Karpas-422 (cell line): ENCODE results near the gene ZNF121. TPM values are rescaled to one million over a fixed set of nuclear protein-coding genes. Genes with fewer than 3 reads are reported as not detected.
"Not testable (repeated sequence)": the region's sequence is repeated elsewhere in the genome, so short reads cannot be mapped to it uniquely, and the experiment has no call there.

Experiments
- DNase-seq: peaks from one replicate; pipeline ENCODE4 v3.0.0-alpha.2; 2015
- H2AFZ ChIP-seq: fragments of 200-600 bp; sonication (generic); 2 replicates; pipeline ENCODE4 v1.6.1; 2014; ENCODE audit warnings: antibody characterized with exemption, low read length, mixed read lengths
- H3K27ac ChIP-seq: fragments of 200-600 bp; sonication (generic); 2 replicates; pipeline ENCODE4 v1.5.1; 2014; ENCODE audit warnings: mild to moderate bottlenecking, low read length, moderate library complexity
- H3K27me3 ChIP-seq: fragments of 200-600 bp; sonication (generic); 2 replicates; pipeline ENCODE4 v1.6.1; 2014; ENCODE audit warnings: low read length, mixed read lengths
- H3K36me3 ChIP-seq: fragments of 200-600 bp; sonication (generic); 2 replicates; pipeline ENCODE4 v1.6.1; 2014; ENCODE audit warnings: low read length, mixed read lengths; ENCODE audit not compliant: insufficient read depth
- H3K4me1 ChIP-seq: fragments of 200-600 bp; sonication (generic); 2 replicates; pipeline ENCODE4 v1.6.1; 2014; ENCODE audit warnings: mild to moderate bottlenecking, low read length, mixed read lengths
- H3K4me2 ChIP-seq: fragments of 200-600 bp; sonication (generic); 2 replicates; pipeline ENCODE4 v1.6.1; 2014; ENCODE audit warnings: low read length, low read depth, mild to moderate bottlenecking; ENCODE audit not compliant: poor library complexity, severe bottlenecking
- H3K4me3 ChIP-seq: fragments of 200-600 bp; sonication (generic); 2 replicates; pipeline ENCODE4 v1.5.1; 2014; ENCODE audit warnings: mild to moderate bottlenecking, antibody characterized with exemption, low read length, mixed read lengths
- H3K79me2 ChIP-seq: fragments of 200-600 bp; sonication (generic); 2 replicates; pipeline ENCODE4 v1.6.1; 2014; ENCODE audit warnings: mild to moderate bottlenecking, low read length, mixed read lengths
- H3K9ac ChIP-seq: fragments of 200-600 bp; sonication (generic); 2 replicates; pipeline ENCODE4 v1.6.0; 2014; ENCODE audit warnings: low read length
- H3K9me2 ChIP-seq: fragments of 200-600 bp; sonication (generic), shearing (Covaris generic); replicated peaks from 2 replicates; pipeline ENCODE4 v1.6.0; 2014; ENCODE audit warnings: mild to moderate bottlenecking, low read length, moderate library complexity; ENCODE audit not compliant: insufficient read depth
- H3K9me3 ChIP-seq: fragments of 300-700, 200-600 bp; sonication (generic); 2 replicates; pipeline ENCODE4 v1.6.1; 2014; ENCODE audit warnings: low read length, mixed read lengths
- H4K20me1 ChIP-seq: fragments of 200-600 bp; sonication (generic); 2 replicates; pipeline ENCODE4 v1.6.1; 2014; ENCODE audit warnings: mild to moderate bottlenecking, antibody characterized with exemption, low read length, low read depth; ENCODE audit not compliant: insufficient read depth
- total RNA-seq: library from RNA; depleted of rRNA; stranded (reverse); fragments of >200 nt; shearing (Covaris generic); gene quantifications from 2 replicates; pipeline ENCODE4 v1.2.3, GENCODE V29; 2014; ENCODE audit warnings: low replicate concordance

The ZNF121 gene
- total RNA-seq, 1 experiment from 2014 or later: 77.6 TPM

DNA sequence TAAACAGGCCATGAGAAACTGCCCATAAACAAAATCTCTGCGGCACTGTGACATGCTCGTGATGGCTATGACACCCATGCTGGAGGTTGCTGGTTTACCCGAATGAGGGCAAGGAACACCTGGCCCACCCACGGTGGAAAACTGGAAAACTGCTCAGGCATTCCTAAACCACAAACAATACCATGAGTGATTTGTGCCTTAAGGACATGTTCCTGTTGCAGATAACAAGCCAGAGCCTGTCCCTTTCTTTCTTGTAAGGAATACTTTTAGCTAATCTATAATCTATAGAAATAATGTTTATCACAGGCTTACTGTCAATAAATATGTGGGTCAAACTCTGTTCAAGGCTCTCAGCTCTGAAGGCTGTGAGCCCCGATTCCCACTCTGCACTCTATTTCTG is 24.6 kb upstream of the ZNF121 start:
- H3K27ac ChIP-seq: no peak overlapping the region
- no peaks in the 10 kb centered on the region for H3K4me1 ChIP-seq
- H3K9ac ChIP-seq: no peak overlapping the region
- H4K20me1 ChIP-seq: no peaks in the 10 kb centered on the region
- H3K9me2 ChIP-seq: no peaks in the 10 kb centered on the region
- H3K79me2 ChIP-seq: no peaks in the 10 kb centered on the region
- H3K36me3 ChIP-seq: peaks cover 51% of the 10 kb centered on the region
- H3K9me3 ChIP-seq: peaks cover 15% of the 10 kb centered on the region
- no peak overlapping the region for H2AFZ ChIP-seq
- no peak overlapping the region for H3K4me3 ChIP-seq
- no peaks in the 10 kb centered on the region for H3K27me3 ChIP-seq
- DNase-seq: no peak
- H3K4me2 ChIP-seq: no peak overlapping the region

DNA sequence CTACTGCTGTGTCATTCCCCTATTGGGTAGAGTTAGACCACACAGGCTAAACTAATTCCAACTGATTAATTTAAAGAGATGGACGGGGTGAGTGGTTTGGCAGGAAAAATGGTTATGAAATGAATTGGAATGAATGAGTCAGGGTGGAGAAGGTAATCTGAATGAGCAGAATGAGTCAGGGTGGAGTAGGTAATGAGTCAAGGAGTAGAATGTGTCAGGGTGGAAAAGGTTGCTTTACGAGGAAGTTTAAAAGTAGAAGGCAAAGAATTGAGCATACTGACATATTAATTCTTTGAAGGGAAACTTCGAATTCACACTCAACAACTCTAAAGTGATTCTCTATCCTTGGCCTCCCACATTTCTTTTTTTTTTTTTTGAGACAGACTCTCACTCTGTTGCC is 12.7 kb upstream of the ZNF121 start:
- Histone ChIP-seq H4K20me1 (no peaks in the 10 kb centered on the region), H3K9me2 (no peaks in the 10 kb centered on the region), H3K27ac (no peak overlapping the region), H3K36me3 (no peaks in the 10 kb centered on the region), H3K4me3 (no peak overlapping the region), H3K9me3 (no peaks in the 10 kb centered on the region), H3K4me1 (no peaks in the 10 kb centered on the region), H3K4me2 (no peak overlapping the region), H3K9ac (no peak overlapping the region), H2AFZ (no peak overlapping the region), H3K79me2 (no peaks in the 10 kb centered on the region), H3K27me3 (no peaks in the 10 kb centered on the region)
- no peak for DNase-seq

DNA sequence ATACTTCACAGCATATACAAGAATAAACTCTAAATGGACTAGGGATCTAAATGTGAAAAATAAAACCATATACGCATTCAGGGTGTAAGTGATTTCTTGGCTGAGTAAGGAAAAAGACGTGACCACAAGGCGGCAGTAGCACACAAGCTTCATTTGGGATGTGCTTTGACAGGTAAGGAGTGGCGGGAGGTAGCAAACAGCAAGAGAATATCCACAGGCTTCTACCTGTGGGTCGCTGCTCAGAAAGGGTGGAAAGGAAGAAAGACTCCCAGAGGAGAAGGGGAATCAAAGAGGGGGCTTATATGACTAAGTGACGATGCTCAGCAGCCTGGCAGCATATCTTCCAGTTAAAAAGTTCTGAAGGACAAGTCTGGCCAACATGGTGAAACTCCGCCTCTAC is 2.5 kb upstream of the ZNF121 start:
- Histone ChIP-seq H3K9ac (no peak overlapping the region), H3K4me2 (no peak overlapping the region), H3K9me3 (peaks cover 10% of the 10 kb centered on the region), H2AFZ (peak overlapping the region; percentile 48; the same call in 1 of the 2 replicates), H3K27ac (no peak overlapping the region), H3K27me3 (no peaks in the 10 kb centered on the region), H3K4me1 (peaks cover 6% of the 10 kb centered on the region; the same call in 1 of the 2 replicates), H3K79me2 (peaks cover 25% of the 10 kb centered on the region), H3K36me3 (peaks cover 14% of the 10 kb centered on the region), H3K9me2 (no peaks in the 10 kb centered on the region), H3K4me3 (no peak overlapping the region), H4K20me1 (no peaks in the 10 kb centered on the region)
- DNase-seq: peak; percentile 89

DNA sequence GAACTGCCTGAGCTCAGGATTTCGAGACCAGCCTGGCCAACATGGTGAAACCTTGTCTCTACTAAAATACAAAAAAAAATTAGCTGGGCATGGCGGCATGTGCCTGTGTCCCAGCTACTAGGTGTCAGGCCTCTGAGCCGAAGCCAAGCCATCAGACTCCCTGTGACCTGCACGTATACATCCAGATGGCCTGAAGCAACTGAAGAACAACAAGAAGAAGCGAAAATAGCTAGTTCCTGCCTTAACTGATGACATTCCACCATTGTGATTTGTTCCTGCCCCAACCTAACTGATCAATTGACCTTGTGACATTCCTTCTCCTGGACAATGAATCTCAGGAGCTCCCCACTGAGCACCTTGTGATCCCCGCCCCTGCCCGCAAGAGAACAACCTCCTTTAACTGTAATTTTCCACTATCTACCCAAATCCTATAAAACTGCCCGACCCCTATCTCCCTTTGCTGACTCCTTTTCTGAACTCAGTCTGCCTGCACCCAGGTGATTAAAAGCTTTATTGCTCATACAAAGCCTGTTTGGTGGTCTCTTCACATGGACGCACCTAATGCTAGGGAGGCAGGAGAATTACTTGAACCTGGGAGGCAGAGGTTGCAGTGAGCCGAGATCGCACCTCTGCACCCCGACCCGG is 2.1 kb downstream of the ZNF121 start:
- H3K27ac ChIP-seq, H3K4me2 ChIP-seq: not testable (repeated sequence)

DNA sequence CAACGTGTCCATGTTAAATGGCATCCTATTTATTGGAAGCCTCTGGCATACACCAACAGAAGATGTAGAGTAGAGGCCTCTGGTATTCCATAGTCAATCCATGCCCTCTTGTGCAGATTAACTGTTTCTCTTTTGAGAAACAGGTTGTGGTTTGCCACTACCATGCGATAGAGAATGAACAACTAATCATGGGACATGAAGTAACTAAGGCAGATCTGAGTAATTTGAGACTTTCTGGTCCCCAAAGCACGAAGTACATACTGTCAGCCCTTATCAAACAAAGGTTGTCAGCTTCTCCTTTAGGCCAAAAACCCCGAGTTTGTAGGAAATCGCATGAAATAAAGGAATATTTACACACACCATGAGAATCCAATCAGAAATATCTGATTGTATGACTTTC is 3.6 kb downstream of the ZNF121 start:
- Histone ChIP-seq H3K27ac (no peak overlapping the region), H3K4me1 (peaks cover 6% of the 10 kb centered on the region; the same call in 1 of the 2 replicates), H3K36me3 (peaks cover 69% of the 10 kb centered on the region)

More for the DNA sequence above, 2.1 kb downstream of the ZNF121 start:
- not testable (repeated sequence) for H3K9ac ChIP-seq, DNase-seq, H2AFZ ChIP-seq, H3K27me3 ChIP-seq, H4K20me1 ChIP-seq, H3K9me2 ChIP-seq, H3K4me1 ChIP-seq
- H3K79me2 ChIP-seq: peaks cover 71% of the 10 kb centered on the region
- H3K4me3 ChIP-seq: peak overlapping the region; percentile 15; the same call in 1 of the 2 replicates
- peaks cover 54% of the 10 kb centered on the region for H3K36me3 ChIP-seq
- H3K9me3 ChIP-seq: peaks cover 37% of the 10 kb centered on the region

DNA sequence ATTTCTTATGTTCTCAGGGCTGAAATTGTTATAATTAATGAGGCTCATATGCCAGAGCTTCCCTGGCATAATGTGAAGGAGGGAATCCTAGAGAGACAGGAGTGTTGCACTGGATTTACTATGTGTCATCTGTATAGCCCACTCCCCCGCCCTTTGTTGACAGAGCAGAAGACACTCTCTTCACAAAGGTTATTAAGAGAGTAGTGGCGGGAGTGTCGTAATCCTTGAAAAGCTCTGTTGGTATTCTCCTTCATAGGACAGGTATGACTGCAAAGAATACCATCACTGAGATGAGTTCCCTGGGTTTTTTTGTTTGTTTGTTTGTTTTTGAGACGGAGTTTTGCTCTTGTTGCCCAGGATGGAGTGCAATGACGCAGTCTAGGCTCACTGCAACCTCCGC is 14.0 kb downstream of the ZNF121 start:
- Histone ChIP-seq H3K4me2 (no peak overlapping the region), H3K9ac (no peak overlapping the region), H3K27ac (no peak overlapping the region), H3K9me3 (peaks cover 73% of the 10 kb centered on the region), H2AFZ (no peak overlapping the region), H3K4me1 (no peaks in the 10 kb centered on the region), H3K79me2 (peaks cover 93% of the 10 kb centered on the region), H3K9me2 (no peaks in the 10 kb centered on the region), H3K36me3 (peaks cover 93% of the 10 kb centered on the region), H4K20me1 (0 out of 2 replicates have a peak, but pooled peaks cover 5% of the 10 kb centered on the region), H3K27me3 (no peaks in the 10 kb centered on the region), H3K4me3 (no peak overlapping the region)
- no peak for DNase-seq

More for the DNA sequence above, 3.6 kb downstream of the ZNF121 start:
- Histone ChIP-seq H3K9me2 (no peaks in the 10 kb centered on the region), H3K4me3 (no peak overlapping the region), H4K20me1 (0 out of 2 replicates have a peak, but pooled peaks cover 3% of the 10 kb centered on the region), H3K27me3 (no peaks in the 10 kb centered on the region), H3K9me3 (peaks cover 46% of the 10 kb centered on the region), H3K4me2 (no peak overlapping the region), H3K79me2 (peaks cover 85% of the 10 kb centered on the region), H2AFZ (no peak overlapping the region), H3K9ac (no peak overlapping the region)
- no peak for DNase-seq

DNA sequence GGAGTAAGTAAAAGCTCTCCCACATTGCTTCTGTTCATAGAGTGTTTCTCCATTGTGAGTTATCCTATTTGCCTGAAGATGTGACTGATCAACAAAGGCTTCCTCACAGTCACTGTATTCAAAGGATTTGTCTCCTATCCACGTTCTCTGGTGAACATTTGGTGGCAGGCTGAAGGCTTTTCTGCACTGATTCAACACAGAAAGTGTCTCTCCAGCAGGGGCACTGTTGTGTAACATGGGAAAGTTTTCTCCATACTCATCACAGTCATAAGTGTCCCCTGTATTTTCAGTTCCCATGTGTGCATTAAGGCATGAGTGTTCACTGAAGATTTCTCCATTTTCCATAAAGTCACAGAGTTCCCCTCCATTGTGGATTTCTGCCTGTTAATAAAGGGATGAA is 17.6 kb downstream of the ZNF121 start:
- Histone ChIP-seq H3K27ac (no peak overlapping the region), H3K4me2 (no peak overlapping the region), H3K9ac (no peak overlapping the region), H3K9me2 (no peaks in the 10 kb centered on the region), H3K9me3 (peaks cover 67% of the 10 kb centered on the region), H3K27me3 (no peaks in the 10 kb centered on the region), H3K4me1 (no peaks in the 10 kb centered on the region), H3K79me2 (peaks cover 81% of the 10 kb centered on the region), H4K20me1 (no peaks in the 10 kb centered on the region), H3K4me3 (no peak overlapping the region), H3K36me3 (peaks cover 96% of the 10 kb centered on the region), H2AFZ (no peak overlapping the region)
- DNase-seq: no peak

DNA sequence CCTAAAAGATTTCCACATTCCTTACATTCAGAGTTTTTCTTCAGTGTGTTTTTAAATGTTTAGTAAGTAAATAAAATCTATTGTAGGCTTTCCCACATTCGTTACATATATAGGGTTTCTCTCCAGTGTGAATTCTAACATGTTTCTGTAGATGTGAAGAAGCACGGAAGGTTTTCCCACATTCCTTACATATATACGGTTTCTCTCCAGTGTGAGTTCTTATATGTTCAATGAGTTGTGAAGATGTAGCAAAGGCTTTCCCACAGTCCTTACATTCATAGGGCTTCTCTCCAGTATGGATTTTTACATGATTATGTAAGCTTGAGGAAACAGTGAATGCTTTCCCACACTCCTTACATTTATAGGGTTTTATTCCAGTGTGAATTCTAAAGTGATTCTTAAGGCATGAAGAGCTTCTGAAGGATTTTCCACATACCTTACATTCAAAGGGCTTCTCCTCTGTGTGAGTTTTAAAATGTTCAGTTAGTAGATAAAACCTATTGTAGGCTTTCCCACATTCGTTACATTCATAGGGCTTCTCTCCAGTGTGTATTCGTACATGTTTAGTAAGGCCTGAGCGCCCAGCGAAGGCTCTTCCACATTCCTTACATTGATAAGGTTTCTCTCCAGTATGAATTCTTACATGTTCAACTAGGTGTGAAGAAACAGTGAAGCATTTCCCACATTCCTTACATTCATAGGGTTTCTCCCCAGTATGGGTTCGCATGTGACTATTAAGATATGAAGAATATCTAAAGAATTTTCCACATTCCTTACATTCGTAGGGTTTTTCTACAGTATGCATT is 18.2 kb downstream of the ZNF121 start:
- Histone ChIP-seq H2AFZ (no peak overlapping the region), H4K20me1 (no peaks in the 10 kb centered on the region), H3K27ac (no peak overlapping the region), H3K9me2 (no peaks in the 10 kb centered on the region), H3K36me3 (peaks cover 96% of the 10 kb centered on the region), H3K27me3 (no peaks in the 10 kb centered on the region), H3K79me2 (peaks cover 75% of the 10 kb centered on the region), H3K9me3 (peaks cover 67% of the 10 kb centered on the region), H3K4me1 (no peaks in the 10 kb centered on the region), H3K4me3 (no peak overlapping the region), H3K9ac (no peak overlapping the region), H3K4me2 (no peak overlapping the region)
- DNase-seq: peak; percentile 68
